D721Med (cell line): ENCODE data around the gene SPTSSB.

Experiments used
- DNase-seq: peaks from one replicate; pipeline ENCODE4 v3.0.0; 2011; ENCODE audit warnings: low spot score; ENCODE audit not compliant: insufficient read length
- FAIRE-seq: peaks from 2 replicates; lab custom pipeline; 2011; peaks lifted over from hg19 to GRCh38; lab: Jason Lieb, UNC
- CTCF ChIP-seq: IDR thresholded peaks from 2 replicates; pipeline ENCODE4 v1.5.1; 2012; ENCODE audit warnings: mild to moderate bottlenecking, control low read depth; ENCODE audit not compliant: insufficient read depth; ENCODE audit errors: missing control alignments

Gene SPTSSB

GRCh38 chr3:161369531-161369930 lies 1.8 kb downstream of the SPTSSB start:
- TF ChIP-seq CTCF, result no peak
- FAIRE-seq (no peak), DNase-seq (no peak)

DNA sequence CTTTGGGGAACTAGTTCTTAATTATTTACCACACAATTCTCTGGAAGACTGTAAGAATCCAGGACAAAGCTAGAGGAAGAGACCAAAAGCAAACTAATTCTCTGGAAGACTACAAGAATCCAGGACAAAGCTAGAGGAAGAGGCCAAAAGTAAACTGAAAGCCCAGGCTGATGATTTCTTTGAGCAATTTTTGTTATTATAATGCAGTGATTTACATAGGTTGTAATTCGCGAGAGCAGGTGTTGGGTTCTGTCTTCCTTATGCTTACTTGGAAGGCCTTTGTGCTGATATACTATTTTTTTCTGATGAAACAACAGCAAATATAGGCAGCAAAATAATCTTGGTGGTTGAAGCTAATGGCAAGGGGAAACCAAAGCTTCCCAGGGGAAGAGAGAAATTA lies 5.2 kb downstream of the SPTSSB start:
- TF ChIP-seq CTCF, result no peak
- no peak for FAIRE-seq
- no peak for DNase-seq

GRCh38 chr3:161358488-161358887 lies 12.8 kb downstream of the SPTSSB start:
- TF ChIP-seq CTCF, result no peak
- no peak for DNase-seq
- FAIRE-seq, result no peak

DNA sequence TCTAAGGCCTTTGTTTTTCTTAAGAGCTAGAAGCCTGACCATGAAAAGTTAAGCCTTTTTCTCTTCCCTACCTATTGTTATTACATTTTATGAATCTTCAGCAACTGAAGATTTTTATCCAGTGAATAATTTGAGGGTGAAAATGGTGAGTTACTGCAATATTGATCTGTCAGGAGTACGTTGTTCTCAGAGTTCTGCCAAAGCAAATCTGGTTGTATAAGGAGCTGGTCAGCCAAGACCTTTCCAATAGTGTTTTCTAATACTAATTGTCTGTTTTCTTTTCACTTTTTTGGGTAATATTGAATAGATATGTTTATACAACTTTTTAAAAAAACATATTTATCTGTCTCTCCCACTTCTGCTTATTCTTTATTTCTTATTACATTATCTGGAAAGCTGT lies 15.0 kb downstream of the SPTSSB start:
- TF ChIP-seq CTCF, result no peak
- no peak for FAIRE-seq
- DNase-seq, result no peak

GRCh38 chr3:161355508-161355907 lies 15.8 kb downstream of the SPTSSB start:
- DNase-seq, result no peak
- TF ChIP-seq CTCF, result no peak
- no peak for FAIRE-seq

- no peak for FAIRE-seq
- no peak for DNase-seq
- TF ChIP-seq CTCF, result no peak
These were observed 16.8 kb downstream of the SPTSSB start for GRCh38 chr3:161354554-161354953.

DNA sequence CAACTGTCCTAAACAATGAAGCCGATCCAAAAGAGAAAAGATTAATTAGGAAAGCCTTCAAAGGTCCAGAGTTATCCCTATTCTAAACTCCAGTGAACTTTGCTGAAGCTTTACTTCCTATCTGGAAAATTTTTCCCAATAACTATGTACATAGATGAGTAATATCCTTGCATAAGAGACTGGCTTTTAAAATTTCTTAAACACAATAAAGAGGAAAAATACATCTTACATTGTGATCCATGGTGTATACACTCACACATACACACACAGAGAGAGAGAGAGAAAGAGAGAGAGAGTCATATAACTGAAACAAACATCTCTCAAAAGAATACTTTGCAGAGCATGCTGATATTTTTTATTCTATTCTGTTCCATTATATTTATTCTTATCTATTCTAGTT lies 20.0 kb downstream of the SPTSSB start:
- no peak for DNase-seq
- no peak for FAIRE-seq
- no peak for TF ChIP-seq CTCF
